Amniotic stem cell (primary cell): ENCODE results near the gene RUNX1.

Experiments
- DNase-seq: peaks from one replicate; lab custom pipeline; 2025; lab: John Stamatoyannopoulos, UW

The RUNX1 gene

DNA sequence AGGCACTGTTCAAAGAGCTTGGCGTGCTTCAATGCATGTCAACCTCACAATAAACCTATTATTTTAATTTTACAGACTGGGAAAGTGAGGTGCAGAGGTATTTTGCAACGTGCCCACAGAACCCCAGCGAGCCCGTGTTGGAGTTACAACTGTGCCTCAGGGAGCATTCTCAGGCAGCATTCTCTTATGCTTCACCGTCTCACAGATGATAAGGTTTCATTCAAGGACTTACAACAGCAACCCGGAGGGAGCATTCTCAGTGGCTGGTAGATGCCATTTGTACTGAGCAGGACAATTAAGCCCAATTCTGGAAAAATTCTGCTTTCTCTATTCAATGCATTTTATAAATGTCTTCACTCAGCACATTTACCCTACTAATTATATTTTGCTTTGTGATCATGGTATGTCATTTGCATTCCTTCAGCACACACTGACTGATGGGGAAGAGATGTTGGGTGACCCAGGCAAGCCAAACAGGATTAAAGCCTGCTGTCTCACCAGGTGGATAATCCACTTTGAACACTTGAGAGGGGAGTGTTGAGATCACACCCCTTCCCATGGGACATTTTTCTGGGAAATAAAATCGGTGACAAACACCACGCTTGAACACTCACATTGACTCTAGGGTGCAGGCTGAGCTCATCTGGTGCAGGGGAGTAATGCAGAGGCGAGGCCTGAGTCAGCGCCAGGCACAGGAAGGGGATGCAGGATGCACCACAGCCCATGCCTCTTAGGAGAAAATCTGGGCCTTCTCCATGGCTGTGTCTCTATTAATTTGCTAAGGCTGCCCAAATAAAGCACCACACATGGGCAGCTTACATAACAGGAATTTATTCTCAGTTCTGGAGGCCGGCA is 266.4 kb downstream of the RUNX1 start:
- no peak for DNase-seq

DNA sequence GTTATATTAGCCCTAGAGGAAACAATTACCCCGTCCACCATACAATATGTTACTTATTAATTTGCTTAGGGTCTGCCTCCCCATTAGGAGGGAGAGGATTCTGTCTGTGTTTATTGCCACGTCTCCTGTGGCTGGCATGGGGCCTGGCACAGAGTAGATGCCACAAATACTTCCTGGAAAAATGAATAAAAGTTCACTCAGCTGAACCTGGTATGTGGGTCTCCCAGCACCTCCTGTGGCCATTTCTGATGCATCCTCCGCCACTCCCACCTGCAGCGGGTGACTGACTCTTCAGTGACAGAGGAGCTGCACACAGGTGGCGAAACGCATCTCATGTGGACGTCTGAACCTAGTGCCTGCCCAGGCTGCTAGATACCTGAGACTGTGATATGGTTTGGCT is 267.6 kb downstream of the RUNX1 start:
- no peak for DNase-seq

DNA sequence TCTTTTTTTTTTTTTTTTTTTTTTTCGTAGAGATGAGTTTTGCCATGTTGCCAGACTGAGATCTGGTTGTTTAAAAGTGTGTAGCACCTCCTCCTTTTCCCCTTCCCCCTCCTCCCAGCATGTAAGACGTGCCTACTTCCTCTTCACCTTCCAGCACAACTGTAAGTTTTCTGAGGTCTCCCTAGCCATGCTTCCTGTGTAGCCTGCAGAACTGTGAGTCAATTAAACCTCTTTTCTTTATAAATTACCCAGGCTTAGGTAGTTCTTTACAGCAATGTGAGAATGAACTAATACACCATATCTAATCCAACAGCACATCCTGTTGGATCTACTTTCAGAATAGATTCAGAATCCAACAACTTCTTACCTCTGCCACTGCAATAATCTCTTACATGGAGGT is 269.2 kb downstream of the RUNX1 start:
- no peak for DNase-seq

DNA sequence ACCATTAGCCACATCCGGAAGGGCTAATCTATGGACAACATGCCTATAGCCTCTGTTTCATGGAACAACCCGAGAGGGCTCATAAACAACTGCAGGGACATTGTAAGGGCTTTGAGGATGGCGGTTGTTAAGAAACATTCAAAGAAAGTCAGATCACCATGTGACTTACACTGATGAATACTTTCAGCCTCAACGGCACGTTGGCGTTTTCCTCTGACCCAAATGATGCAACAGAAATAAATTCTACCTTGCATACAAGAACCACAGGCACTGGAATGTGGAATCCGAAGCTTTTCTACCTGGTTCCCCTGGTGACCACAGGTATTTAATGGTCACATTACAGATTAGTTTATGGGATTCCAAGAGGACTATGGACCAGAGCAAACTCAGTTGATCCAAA is 273.3 kb downstream of the RUNX1 start:
- no peak for DNase-seq

DNA sequence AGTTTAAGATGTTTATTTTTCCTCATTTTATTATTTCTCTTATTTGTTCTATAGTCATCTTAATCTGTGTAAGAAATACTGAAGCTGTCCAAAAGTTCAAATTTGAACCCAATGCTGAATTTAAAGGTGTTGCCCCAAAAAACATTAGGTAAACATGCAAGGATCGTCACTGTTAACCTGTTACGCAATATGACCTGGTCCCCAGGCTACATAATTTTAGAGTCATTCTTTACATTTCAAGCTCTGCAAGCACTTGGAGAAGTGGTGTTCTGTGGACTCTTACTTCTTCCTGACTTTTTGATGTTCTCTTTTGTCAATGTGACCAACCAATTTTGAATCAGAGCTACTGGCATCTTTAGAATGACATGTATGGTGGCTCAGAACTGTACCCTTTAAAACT is 274.4 kb downstream of the RUNX1 start:
- no peak for DNase-seq

DNA sequence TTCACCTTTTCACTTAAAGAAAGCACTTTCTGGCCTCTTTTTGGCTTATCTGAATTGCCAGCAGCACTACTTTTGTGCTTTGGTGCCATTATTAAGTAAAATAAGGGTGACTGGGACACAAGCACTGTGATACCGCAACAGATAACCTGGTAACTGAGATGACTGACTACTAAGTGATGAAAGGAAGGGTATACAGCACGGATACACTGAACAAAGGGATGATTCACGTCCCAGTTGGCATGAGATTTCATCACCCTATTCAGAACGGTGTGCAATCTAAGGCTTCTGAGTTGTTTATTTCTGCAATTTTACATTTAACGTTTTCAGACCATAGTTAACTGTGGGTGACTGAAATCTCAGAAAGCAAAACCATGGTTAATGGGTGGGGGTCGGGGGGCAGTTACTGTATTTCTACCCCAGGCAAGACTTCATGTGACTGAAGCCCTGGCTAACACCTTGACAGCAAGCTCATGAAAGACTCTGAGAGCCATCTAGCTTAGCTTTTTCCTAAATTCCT is 277.5 kb downstream of the RUNX1 start:
- DNase-seq, result no peak

DNA sequence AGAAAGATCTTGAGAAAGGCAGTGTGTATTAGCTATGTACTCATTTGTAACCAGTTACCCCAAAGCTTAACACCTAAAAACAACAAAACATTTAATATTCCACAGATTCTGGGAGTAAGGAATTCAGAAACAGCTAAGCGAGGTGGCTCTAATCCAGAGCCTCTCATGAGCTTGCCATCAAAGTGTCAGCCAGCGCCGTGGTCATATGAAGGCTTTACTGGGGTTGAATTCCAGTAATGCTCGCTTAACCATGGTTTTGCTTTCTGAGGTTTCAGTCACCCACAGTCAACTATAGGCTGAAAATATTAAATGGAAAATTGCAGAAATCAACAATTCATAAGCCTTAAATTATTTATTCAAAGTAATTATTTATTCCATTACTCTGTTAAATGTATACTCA is 278.5 kb downstream of the RUNX1 start:
- DNase-seq, result no peak

DNA sequence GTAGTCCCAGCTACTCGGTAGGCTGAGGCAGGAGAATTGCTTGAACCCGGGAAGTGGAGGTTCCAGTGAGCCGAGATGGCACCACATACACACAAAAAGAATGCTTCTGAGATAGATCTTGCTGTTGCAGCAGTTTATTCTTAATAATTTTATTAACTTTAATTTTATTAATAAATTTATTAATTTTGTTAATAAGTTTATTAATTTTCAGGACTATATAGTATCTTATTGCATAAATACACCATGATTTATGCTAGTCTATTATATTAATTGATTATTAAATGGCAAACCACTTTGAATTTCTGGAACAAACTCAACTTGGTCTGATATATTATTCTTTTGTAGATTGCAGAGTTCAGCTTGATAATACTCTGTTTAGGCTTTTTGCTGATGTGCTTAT is 280.8 kb downstream of the RUNX1 start:
- no peak for DNase-seq

DNA sequence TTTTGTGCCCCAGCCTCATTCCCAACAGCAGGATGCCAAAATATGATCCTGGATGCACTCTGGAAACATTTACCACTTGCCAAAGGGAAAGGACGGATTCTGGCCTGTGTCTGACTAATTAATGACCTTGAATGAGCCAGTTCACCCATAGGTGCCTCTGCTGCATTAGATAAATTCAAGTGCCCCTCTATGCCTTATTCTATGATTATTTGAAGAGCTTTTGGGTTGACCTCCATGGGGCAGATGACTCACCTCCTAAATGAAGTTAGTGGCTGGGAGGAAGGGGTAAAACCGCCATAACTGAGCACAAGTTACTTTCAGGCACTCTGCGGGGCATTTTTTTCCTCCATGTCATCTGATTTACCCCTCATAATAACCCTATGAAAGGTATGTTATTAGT is 282.2 kb downstream of the RUNX1 start:
- DNase-seq, result no peak

DNA sequence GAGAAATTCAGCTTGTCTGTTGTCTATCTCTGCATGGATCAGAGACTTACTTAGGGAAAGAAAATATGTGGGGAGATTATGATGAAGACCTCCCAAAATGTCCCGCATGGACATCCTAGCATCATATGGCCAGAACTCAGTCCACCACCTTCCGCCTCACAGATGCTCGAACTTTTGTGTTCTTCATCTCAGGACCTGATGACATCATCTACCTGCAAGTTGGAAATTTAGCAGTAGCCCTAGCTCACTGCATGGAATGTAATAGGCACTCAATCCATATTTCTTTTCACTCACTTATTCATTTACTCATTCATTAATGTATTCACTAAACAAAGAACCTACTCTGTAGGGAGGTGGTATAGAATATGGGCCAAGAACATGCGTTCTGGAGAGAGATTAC is 283.5 kb downstream of the RUNX1 start:
- no peak for DNase-seq

DNA sequence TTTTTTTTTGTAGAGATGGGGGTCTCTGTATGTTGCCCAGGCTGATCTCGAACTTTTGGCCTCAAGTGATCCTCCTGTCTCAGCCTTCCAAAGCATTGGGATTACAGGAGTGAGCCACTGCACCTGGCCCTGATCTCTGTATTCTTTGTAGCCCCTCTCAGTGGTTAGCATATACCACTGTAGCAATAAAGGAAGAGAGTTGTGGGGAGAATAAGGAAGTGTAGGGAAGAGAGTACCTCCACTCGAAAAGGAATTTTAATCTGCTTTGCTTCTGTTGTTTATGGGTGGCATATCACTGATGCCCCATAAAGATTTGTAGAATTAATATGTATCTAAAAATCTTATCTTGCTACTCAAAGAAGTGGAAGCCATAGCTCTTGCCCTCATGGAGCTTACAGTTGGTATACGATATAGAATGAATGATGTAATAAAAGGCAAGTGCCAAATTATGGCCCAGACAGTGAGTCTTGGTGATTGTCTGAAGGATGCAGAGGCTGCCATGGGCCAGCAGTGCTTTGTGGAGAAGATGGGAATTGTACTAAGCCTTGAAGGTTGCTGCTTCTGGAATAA is 284.3 kb downstream of the RUNX1 start:
- no peak for DNase-seq

DNA sequence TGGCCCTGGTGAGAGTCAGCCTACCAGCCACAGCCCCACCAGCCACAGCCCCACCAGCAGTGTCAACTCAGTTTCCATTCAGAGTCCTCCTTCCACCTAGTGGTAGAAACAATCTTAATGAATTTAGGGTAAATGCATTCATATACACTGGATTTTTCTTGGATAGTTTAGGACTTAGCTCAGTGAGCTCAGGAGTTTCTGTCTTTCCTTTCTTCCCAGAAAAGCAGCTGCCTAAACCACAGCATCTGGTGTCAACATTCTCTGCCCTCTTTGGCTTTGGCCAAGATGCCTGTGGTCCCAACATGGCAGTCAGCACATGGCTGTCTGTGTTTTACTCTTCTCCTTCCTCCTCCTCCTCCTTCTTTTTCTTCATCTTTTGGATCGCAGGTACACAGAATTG is 286.3 kb downstream of the RUNX1 start:
- no peak for DNase-seq

DNA sequence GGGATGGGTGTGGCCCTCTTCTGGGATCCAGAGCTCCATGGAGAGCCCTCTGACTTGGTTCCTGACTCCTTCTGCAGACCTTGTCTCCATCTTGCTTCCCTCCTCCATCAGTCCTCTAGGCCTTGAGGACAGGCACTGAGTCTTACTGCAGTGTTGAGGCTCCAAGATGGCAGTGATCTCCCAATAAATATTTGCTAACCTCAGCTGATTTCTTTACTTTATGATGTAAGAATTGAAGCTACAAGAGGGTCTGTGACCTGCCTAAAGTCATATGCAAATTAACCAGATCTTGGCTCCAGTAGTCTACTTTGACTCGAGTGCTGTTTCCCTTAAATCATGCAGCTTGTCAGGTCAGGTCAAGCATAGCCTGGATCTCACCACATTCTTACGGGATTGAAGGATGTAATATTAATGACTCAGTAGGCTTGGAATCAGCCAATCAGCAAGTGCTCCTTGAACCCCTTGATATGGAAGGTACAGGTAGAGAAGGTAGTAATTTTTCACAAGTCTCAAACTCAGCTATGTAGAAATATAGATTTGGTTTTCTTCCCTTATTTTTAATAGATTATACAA is 287.3 kb downstream of the RUNX1 start:
- no peak for DNase-seq

DNA sequence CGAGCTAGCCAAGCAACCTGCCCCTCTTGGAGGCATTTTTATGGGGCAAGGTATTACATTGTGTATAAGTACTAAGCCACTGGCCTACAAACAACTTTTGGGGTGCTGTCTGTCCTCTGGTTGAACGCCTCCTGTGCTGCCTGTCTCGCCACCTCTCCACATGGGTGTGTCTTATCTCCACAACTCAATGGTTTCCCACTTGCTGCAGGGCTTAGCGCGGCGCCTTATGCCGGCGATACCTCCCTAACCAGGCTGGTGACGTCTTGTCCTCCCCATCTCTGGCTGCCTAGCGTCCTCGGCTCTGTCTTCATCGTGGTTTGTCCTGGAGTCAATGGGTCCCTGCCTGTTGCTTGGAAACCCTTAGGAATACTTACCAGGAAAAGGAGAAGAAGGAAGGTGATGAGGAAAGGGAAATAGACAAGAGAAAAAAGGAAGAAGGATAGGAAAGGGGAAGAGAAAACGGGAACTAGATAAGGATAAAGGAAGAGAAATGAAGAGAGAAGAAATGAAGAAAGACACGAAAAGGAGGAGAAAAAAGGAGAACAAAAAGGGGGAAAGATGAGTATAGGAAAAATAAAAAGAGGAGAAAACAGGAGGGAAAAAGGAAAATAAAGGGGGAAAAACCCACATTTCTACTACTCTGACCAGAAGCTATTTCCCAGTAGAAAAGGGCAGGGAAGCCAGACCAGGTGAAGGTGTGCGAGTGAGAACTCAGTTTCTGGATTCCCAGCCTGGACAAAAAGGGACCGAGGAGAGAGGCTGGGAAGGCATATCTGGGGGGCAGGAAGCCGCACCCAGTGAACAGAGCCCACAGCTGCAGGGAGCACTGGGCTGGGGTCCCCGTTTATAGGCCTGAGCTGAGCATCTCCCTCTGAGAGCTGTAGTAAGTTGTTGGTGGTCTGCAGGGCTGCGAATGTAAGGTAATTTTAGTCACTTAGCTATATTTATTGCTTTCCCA is 294.1 kb downstream of the RUNX1 start:
- no peak for DNase-seq

DNA sequence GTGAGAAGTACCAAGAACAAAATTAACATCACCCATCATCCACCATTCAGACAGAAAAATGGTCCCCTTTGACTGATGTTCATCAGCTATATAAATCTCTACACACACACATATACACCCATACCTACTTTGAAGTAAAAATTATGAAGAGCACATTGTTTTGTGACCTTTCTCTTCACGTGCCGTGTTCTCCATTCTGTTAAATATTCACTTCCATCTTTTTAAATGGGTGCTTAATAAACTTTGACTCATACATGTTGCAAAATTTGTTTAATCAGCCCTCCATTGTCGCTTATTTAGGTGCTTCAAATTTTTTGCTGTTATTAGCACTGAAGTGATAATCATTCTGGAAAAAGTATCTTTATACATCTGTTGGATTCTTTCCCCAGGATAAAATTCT is 300.2 kb downstream of the RUNX1 start:
- no peak for DNase-seq

DNA sequence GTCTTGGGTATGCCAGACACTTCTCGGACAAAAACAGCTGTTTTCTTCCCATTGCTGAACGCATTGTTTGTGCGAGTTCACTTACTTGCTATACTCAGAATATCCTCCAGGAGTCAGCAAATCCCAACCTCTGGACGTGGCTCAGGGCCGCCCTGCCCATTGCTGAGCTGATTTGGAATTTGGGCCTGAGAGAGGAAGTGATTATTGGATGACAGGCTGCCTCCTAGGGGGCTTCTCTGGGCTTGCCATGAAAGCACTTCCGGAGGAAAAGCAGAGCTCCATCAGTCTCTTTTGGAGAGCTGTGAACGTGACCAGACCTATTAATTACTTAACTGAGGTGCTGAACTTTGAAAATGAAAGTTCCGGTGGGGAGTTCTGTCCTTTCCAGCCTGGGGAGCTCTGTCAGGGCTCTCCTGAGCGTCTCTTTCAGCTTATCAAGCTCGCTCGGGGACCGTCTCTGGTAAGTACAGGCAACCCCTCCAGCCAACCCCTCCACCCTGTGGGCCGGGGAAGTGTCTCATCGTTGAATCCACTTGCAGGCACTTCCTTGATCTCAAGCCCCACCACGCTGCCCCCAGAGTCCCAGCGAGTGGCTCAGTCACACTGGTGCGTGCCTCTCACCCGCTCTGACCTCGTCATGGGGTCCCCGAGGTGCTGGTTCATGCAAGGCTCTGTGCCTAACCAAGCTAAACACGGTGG is 303.4 kb downstream of the RUNX1 start:
- peak; percentile 70 for DNase-seq

DNA sequence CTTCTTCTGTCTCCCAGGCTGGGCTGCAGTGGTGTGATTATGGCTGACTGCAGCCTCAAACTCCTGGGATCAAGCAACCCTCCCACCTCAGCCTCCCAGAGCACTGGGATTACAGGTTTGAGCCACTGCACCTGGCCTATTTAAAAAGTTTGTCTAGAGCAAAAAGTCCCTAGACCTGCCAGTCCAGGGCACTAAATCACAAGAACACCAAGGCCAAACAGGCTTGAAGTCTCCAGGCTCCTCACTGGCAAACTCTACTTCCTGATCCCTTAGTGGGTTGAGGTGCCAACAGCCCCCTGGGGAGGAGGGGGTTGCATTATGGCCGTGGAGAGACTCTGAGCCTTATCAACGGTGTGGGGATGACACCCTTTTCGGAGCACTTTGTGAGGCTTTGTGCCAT is 304.3 kb downstream of the RUNX1 start:
- no peak for DNase-seq

DNA sequence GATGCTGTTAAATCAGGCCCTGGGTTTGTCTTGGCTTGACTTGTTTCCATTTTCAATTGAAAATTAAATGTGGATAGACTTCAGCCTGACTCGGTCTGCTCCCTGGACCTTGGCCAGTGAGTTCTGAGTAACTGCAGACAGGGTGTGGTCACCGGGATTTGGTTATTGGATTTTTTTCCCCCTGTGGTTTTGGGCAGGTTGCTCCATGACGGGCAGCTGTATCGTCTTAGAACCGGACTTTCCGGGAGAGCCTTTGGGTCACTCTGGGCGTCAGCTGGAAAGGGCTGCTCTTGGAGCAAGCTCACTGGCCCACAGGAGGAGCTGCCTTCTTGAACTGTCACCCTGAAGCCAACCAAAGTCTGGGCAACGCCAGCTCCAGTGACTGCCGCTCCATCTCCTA is 305.3 kb downstream of the RUNX1 start:
- peak; percentile 15 for DNase-seq

DNA sequence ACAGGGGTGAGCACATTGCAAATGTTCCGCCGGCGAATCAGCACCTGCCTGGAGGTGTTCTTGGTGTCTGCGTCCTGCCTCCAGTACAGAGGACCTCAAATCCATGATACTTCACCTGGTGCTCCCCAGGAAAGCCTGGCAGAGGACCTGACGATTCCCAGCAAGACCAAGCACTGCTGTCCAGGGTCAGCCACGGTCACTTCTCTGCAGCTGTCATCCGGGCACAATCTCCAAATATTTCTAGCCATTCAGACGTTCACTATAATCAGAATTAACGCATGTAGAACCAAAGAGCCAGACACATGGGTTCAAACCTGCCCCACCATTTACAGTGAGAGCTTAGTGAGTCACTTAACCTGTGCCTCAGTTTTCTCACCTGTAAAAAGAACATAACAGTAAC is 305.8 kb downstream of the RUNX1 start:
- DNase-seq, result no peak

DNA sequence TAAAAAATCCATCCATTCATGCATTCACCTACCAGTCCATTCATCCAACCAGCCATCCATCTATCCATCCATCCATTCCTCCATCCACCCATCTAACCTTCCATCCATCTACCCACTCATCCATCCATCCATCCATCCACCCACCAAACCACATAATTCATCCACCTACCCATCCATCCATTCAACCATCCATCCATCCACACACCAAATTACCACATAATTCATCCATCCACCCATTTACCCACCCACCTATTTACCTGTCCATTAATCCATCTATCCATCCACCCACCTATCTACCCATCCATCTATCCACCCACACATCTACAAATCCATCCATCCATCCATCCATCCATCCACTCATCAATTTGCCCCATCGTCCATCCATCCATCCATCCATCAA is 308.9 kb downstream of the RUNX1 start:
- no peak for DNase-seq
